Measurements from ENCODE around the gene DTX4.
A peak's percentile ranks its signal among the peaks of the same experiment; 100 is the strongest.

The DTX4 gene

DNA sequence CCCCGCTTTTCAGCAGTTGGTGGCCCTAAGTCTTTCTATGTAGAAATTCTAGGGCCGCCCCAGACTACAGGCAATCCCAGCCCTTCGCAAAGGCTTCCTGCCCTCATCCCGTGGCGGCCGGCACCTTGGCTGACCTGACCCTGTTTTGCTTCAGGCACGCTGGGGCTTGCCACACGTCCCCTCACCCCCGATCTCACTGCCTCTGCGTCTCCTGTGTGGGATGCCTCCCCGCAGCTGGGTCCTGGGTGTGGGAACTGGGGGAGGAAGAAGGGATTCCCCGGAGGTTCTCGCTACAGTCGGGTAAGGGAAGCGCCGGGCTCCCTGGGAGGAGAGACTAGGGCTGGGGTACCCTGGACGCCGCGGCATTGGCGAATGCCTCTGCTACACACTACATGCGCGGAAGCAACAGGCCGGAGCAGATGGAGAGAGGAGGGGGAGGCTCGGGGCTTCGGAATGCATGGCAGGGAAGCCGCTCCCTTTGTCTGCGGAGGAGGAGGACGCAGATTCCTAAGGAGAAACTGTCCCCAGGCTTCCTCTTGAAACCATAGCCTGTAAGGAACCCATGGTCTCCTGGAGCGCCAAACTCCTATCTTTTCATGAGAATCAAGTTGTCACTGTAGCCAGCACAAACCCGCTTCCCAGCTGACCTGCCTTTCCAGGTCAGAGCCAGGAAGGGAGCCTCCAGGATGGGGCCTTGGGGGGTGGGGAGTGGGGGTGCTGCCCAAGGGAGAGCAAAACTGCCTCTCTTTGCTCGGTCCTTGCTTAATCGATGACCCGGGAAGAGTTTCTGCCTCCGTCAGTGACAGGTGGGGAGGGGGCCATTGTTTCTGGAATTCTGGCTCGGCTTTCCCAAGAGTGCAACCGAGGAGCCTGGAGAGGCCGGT, 1.4 kb downstream of the DTX4 start:
- DNase-seq: no peak

DNA sequence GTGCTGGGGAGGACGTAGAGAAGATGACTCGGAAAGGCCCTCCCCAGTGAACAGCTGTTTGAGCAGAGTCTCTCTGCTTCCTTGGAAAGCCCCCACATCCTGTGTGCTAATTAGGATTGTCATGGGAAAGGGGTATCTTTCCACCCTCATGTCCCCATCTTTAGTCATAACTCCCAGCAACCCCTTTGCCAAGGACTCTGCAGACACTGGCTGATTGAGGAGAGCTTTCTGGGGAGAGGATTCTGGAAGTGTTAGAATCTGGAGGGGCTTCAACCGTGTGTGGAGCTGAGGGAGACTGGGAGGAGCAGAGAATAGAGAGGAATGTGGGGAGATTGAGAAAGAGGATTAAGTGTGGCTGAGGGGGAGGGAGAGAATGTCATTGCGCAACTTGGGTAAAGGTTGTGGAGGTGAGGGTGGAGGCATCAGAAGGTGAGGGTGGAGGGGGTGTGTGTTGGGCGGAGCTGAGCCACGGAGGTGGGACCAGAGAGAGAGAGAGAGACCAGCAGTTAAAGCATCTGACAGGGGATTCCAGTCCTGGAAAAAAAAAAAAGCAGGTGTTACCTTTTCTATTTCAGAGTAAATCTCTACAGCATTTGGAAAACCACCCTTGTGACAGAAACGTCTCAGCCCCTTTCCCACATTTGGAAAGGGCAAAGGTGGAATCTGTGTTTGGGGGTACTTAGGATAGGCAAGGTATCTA, 2.2 kb downstream of the DTX4 start:
- no peak for DNase-seq

DNA sequence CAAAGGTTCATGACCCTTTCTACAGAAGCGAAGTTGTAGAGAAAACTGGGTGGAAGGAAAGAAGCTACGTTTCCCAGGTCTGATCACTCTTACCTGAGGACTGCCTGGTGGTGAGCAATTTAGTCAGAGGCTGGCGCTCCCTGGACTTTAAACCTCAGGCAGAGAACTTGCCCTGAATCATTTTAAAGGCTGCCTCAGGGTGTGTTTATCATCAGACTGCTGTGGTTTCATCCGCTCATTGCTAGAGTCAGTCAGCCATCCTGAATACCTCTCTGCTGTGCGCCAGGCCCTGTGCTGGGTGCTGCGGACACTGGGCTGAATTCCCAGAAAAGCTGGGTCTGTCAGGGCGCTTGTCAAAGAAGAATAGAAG, 2.7 kb downstream of the DTX4 start:
- no peak for DNase-seq

DNA sequence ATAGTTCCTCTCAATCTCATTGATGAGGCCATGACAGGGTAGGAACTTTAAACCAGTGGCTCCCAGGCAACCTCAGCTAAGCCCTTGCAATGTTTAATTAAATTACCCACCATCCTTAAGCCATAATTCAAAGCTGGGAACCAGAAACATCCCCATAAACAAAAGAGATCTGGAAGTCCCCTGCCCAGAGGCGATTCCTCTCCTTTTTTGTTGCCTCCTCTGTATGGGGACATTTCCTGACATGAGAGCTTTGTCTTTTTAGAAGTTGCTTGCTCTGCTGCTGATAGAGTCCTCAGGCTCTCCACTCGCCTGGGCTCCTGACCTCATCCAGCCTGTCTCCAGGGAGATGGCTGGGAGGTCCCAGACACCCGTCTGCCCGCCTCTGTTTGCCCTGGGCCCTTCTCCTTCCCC, 3.2 kb downstream of the DTX4 start:
- no peak for DNase-seq

DNA sequence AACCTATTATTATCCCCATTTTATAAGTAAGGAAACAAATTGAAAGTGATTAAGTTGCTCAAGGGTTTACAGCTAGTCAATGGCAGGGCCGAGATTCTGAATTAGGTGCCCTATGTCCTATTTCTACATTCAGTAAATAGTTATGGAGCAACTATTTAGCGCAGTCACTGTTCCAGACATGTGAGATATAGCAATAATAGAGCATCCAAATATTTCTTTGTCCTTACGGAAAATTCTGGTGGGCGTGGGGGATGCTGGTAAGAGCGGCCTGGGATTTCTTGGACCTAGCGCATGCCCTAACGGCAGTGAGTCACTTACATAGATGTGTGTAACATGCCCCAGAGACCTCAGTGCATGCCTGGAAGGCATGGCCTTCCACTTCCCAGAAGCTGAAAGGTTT, 4.4 kb downstream of the DTX4 start:
- DNase-seq: no peak

DNA sequence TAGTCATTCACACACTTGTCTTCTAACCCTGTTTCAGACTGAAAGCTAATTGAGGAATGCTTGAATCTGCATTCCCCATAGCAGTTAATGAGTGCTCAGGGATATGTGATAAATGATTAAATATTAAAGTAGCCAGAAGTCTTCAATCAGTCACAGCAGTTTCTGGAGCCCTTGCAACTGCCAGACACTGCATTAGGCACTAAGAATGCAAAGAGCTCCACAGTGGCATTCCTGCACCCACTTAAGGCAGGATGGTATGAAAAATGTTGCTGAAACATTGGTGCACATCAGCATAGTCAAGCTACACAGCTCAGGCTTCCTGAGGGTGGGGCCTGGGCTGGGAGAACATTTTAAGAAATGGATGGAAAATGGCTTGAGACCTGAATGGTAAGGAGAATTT, 6.5 kb downstream of the DTX4 start:
- no peak for DNase-seq

DNA sequence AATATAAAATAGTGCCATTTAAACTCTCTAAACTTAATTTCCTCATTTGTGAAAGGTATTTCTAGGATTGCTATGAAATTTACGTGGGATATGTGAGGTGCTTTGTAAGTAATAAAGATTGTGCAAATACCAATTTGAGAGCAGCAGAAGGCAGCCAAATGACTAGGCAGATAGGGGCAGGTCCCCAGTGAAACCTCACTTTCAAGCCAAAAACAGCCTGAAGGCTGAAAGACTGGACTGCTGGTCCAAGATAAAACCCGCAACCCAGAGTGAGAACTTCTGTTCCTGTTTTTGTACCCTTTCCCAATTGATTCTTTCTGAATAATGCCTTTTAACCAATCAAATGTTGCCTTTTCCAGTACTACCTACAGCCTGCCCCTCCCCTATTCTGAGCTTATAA, 7.2 kb downstream of the DTX4 start:
- no peak for DNase-seq

DNA sequence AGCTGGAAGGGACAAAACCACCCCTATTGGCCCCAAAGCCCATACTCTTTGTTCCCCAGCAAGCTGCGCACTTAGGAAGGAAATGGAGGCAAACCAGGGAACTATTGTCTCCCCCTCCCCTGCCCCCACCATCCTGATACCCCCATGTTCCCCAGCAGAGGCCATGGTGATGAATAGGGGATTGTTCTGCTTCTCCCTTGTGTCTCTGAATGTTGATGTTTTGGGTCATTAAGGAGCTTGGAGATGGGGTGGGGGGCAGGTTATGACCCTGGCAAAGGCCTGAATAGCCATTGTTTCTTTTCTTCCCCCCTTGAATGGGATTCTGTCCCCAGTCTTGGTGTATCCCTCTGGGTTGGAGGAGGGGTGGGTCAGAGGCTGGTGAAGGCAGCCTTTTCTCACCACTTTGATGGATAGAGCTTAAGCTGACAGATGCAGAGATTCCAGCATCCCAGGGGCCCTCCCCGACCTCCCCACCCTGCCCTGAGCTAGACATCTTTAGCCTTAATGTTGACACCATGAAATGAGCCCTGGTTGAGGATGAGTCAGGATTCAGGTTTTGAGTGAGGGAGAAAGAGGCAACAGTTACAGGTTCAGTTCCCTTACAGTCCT, 8.3 kb downstream of the DTX4 start:
- DNase-seq: no peak

DNA sequence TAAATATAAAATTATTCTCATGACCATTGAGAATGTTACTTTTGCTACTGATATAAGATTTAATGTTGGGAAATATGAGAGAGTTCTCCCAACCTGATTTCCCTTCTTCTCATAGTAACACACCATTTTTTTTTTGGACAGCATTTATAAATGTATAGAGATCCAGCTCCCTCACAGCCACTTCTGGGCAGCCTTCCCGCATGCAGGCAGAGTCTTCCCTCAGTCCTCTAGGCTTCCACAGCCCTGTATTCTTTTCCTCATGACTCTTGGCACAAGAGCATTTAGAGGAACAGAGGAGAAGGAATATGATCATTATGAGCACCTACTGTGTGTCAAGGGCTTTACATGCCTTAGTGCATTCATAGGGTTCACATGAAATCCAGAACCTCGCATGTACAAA, 9.0 kb downstream of the DTX4 start:
- no peak for DNase-seq

DNA sequence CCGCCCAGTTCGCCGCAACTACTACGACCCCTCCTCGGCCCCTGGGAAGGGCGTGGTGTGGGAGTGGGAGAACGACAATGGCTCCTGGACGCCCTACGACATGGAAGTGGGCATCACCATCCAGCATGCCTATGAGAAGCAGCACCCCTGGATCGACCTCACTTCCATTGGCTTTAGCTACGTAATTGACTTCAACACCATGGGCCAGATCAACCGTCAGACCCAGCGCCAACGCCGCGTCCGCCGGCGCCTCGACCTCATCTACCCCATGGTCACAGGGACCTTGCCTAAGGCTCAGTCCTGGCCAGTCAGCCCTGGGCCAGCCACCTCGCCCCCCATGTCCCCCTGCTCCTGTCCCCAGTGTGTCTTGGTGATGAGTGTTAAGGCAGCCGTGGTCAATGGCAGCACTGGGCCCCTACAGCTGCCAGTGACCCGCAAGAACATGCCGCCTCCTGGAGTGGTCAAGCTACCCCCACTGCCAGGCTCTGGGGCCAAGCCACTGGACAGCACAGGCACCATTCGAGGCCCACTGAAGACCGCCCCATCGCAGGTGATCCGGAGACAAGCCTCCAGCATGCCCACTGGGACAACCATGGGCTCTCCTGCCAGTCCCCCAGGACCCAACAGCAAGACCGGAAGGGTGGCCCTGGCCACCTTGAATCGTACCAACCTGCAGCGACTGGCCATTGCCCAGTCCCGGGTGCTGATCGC, 10.0 kb downstream of the DTX4 start:
- DNase-seq: no peak

DNA sequence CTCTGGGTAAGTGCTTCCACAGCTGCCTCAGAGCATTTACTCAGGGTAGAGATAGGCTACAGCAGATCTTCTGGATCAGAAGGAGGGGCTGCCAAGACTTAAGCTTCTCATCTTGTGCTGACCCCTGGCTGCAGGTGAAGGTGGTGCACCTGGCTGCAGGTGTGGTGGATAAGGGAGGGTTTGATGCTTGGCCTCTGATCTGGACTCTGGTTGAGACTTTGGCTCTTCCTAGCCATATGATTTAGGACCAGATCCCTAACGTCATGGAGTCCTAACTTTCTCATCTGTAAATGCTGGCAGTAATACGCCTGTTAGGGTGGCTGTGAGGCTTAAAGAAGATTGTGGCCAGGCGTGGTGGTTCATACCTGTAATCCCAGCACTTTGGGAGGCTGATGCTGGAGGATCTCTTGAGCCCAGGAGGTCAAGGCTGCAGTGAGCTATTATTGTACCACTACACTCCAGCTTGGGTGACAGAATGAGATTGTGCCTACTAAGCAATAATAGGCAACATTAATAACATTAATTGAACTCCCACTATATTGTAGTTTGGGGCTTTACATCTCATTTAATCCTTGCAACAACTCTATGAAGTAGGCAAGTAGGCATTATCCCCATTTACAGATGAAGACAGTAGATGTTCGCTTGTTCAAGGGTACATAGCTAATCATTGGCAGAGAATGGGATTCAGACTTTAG, 10.7 kb downstream of the DTX4 start:
- peak; percentile 18 to 30 for DNase-seq

DNA sequence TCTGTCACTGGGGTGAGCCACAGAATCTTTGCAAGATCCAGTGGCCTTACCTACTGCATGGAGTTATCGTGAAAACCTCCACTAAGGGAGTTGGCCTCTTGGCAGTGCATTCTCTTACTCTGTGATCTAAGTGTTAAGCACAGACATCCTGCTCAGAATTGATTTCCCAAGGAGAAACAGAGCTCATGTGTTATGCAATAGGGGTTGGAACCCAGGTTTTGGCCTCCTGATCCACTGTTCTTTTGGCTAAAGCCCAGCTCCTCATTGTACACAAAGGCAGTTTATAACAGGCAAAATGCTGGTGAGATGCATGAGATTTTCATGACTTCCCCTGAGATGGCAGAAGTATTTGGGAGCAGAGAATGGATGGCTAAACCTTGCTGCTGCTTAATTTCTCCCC, 11.8 kb downstream of the DTX4 start:
- no peak for DNase-seq

DNA sequence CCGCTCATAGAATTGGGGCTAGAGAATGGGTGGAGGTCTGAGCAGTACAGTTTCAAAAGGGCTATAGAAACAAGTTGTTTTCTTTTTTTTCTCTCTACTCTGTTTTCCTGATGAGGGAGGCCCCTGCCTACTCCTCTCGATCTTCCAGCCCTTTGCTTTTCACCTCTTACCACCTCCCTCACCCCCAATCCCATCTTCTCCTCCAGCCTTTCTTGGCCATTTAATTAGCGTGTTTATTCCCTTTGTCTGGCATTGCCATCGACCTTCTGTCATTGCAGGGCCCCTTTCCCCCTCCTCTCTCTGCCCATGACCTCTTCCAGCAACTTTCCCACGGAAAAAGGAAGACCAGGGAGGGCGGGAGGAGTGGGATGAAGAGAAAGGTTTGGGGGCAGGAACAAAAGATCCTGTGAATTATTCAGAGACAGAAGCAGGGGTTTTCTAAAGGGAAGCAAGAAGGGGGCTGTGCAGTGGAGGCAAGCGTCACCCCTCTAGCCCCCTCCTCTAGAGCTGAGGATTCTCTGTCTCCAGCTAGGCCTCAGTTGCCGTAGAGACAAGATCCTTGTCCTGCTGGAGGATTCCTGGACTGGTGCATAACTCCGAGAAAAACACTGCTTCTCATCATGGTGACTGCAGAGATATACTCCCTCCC, 12.9 kb downstream of the DTX4 start:
- DNase-seq: no peak

DNA sequence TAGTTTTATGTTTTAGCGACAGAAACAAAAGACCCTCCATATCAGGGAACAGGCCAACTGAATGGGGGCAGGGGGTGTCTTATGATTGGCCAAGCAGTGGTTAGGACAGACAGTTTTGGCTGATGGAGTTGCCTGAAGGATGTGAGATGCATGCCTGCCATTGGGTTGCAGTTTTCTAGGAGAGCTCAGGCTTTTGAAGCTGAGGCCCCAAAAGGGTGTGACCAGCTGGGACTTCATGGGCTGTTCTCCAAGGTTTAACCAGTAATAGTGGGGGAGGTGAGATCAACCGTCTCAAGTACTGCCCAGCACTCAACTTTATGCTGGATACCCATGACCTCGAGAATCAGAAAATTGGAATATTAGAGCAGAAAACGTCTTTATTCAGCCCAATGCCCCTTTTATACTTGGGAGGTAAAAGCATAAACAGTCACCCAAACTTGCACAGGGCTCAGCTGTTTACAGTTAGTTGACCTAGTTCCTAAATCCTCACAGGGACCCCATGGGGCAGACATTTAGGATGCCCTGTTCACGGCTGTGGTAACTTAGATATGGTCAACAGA, 13.5 kb downstream of the DTX4 start:
- DNase-seq: no peak

DNA sequence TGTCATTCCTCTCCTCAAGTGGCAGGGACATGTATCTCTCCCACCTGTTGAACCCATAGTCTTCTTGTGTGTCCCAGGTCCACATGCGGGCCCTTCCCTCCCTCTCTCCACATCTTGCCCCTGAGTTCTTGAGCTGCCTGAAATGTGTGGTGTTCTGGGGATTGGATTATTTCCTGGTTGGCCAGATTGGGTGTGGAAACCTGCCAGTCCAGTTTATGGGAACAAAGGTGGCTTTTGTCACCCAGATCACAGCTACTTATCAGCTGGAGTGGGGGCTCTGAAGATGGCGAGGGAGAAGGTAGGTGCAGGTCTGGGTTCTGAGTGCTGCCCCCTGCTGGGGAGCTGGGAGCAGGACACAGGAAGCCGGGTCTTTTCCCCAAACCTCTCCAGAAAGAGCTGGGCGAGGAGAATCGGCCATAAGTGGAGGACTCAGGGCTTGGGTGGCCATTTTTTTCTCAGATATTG, 14.2 kb downstream of the DTX4 start:
- DNase-seq: peak; percentile 51 to 58

DNA sequence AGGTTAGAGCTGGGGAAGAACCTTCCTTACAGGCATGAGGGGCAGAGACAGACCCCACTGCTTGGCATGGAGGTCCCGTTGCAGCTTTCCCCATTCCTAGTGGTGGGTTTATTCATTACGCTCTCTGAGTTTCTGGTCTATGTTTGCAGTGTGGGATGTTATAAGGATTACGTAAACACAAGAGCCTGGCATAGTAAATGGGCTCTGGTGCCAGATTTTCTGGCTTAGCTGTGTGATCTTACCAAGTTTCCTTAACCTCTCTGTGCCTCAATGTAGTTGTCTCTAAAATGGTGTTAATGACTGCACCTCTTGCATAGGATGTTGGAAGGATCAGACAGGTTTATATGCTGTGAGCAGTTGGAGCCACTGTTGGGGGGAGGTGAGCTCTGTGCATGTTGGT, 15.1 kb downstream of the DTX4 start:
- no peak for DNase-seq

DNA sequence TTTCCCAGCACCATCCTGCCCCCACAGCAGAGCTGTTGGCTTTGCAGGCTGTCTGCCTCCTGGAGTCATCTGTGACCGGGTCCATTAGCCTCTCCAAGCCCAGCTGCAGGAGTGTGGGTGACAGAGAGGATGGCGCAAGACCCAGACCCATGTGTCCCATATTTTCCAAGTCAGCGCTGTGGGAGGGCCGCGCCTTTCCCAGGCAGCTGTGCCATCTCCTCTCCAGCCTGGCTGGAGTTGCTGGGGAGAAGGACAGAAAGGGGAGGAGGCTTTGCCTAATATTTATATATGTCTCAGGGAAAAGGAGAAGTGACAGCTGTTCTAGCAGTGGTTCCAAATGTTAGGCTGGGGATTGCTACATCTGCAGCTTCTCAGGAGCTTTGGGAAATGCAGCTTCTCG, 15.7 kb downstream of the DTX4 start:
- no peak for DNase-seq

DNA sequence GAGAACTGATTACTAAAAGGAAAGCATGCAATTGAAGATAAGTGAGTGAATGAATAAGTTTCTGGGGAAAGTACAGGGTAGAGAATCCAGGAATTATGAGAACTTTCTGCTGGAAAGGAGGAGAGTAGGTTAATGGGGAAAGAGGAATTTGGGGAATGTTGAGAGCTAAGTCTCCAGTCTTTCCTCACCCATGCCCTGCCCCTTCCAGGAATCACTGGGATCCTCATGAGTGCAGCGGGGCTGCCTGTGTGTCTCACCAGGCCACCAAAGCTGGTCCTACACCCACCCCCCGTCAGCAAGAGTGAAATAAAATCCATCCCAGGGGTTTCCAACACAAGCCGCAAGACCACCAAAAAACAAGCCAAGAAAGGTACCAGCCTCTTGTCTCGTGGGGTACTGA, 17.0 kb downstream of the DTX4 start:
- no peak for DNase-seq

DNA sequence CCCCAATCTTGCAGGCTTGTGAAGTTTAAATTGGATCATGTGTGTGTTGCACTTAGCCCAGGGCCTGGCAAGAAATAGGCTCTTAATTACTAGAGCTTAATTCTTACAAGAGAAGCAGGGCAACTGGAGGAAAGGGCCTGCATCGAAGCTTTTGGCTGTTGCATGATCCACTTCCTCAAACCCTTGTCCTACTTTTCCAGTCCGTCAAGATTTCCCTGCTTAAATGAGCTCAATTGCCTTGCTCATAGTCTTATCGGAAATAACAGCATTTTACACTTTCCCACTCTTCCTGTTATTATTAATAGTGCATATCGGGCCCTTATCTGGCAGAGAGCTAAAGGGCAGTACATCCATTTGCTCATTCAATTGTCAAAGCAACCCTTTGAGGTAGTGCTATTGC, 18.1 kb downstream of the DTX4 start:
- DNase-seq: no peak

DNA sequence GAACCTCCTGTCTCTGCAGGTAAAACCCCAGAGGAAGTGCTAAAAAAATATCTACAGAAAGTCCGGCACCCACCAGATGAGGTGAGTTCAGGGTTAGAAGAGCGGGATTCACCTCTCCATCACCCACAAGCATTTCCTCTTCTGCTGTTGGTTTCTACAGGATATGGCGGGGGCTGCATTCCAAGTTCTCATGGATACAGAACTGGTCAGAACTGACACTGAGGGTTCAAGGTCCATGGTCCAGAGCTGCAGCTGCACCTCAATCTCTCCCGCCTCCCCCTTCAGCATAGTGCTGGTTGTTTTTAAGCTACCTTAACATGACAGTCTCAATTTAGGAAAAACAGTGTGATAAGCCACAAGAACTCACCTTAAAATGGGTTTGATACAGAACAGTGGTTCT, 19.2 kb downstream of the DTX4 start:
- DNase-seq: no peak

DNA sequence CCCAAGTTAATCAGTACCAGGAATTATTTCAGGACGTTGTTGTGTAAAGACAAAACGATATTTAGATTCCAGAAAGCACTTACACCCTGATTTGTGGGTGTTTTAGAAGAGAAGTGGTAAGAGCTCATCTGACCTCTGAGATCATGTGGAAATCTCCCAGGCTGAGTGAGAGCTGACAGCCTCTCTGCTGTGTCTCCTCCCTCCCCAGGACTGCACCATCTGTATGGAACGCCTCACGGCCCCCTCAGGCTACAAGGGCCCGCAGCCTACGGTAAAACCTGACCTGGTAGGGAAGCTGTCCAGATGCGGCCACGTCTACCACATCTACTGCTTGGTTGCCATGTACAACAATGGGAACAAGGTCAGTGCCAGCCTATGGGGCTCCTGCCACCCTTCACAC, 20.0 kb downstream of the DTX4 start:
- DNase-seq: no peak

Data from CD4-positive, alpha-beta T cell treated with Interleukin-4 for 1 hour (primary cell).